Panc1 (cell line): ENCODE measurements around the gene THAP9.

Source experiments
- POLR2AphosphoS5 ChIP-seq: IDR thresholded peaks from 2 replicates; pipeline ENCODE4 v1.6.1; 2012; ENCODE audit warnings: mild to moderate bottlenecking, low read depth, low read length, moderate library complexity
- SIN3A ChIP-seq: IDR thresholded peaks from 2 replicates; pipeline ENCODE4 v1.6.1; 2012; ENCODE audit warnings: low read depth, mild to moderate bottlenecking, low read length, moderate library complexity, borderline replicate concordance; ENCODE audit not compliant: insufficient read depth
- TCF7L2 ChIP-seq: IDR thresholded peaks from 2 replicates; pipeline ENCODE4 v1.6.1; 2011; ENCODE audit warnings: mild to moderate bottlenecking, low read depth, low read length, inconsistent platforms
- TF ChIP-seq, protein P1 (sequence below): fragments of 450-650 bp; IDR thresholded peaks from 2 replicates; pipeline ENCODE4 v1.5.1; 2017; ENCODE audit warnings: mild to moderate bottlenecking
- TF ChIP-seq, protein P2 (sequence below), 2 experiments: IDR thresholded peaks; 2 replicates each; pipeline ENCODE4 v1.6.1; 2011 to 2012; ENCODE audit warnings: low read depth in 2 of 2, control low read depth in 1 of 2, low read length in 1 of 2, mild to moderate bottlenecking in 1 of 2, moderate library complexity in 1 of 2; ENCODE audit not compliant: insufficient read depth in 1 of 2

DNA sequence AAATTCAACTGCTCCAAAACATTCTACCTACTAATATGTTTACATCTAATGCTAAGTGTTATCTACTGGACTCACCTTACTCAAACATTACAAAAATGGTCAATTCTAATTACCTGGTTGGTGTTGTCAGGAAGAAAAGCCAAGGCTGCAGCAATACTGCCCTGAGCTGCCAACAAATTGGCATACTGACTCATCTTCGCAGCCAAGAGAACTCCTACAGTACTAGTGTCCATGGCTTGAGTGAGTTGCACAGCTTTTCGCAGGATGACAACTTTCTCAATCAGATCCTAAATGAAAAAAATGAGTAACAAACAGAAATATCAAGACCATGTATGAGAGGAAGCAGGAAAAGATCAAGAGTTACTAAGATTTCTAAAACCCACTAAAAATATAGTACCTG, 49.2 kb upstream of the THAP9 start:
- TF ChIP-seq, protein P1, sequence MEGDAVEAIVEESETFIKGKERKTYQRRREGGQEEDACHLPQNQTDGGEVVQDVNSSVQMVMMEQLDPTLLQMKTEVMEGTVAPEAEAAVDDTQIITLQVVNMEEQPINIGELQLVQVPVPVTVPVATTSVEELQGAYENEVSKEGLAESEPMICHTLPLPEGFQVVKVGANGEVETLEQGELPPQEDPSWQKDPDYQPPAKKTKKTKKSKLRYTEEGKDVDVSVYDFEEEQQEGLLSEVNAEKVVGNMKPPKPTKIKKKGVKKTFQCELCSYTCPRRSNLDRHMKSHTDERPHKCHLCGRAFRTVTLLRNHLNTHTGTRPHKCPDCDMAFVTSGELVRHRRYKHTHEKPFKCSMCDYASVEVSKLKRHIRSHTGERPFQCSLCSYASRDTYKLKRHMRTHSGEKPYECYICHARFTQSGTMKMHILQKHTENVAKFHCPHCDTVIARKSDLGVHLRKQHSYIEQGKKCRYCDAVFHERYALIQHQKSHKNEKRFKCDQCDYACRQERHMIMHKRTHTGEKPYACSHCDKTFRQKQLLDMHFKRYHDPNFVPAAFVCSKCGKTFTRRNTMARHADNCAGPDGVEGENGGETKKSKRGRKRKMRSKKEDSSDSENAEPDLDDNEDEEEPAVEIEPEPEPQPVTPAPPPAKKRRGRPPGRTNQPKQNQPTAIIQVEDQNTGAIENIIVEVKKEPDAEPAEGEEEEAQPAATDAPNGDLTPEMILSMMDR = no peak
- TF ChIP-seq, protein P2, sequence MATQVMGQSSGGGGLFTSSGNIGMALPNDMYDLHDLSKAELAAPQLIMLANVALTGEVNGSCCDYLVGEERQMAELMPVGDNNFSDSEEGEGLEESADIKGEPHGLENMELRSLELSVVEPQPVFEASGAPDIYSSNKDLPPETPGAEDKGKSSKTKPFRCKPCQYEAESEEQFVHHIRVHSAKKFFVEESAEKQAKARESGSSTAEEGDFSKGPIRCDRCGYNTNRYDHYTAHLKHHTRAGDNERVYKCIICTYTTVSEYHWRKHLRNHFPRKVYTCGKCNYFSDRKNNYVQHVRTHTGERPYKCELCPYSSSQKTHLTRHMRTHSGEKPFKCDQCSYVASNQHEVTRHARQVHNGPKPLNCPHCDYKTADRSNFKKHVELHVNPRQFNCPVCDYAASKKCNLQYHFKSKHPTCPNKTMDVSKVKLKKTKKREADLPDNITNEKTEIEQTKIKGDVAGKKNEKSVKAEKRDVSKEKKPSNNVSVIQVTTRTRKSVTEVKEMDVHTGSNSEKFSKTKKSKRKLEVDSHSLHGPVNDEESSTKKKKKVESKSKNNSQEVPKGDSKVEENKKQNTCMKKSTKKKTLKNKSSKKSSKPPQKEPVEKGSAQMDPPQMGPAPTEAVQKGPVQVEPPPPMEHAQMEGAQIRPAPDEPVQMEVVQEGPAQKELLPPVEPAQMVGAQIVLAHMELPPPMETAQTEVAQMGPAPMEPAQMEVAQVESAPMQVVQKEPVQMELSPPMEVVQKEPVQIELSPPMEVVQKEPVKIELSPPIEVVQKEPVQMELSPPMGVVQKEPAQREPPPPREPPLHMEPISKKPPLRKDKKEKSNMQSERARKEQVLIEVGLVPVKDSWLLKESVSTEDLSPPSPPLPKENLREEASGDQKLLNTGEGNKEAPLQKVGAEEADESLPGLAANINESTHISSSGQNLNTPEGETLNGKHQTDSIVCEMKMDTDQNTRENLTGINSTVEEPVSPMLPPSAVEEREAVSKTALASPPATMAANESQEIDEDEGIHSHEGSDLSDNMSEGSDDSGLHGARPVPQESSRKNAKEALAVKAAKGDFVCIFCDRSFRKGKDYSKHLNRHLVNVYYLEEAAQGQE (IDR thresholded peaks at IDR 0.05; ENCODE audit: insufficient read depth in 1 of 2, low read depth in 2 of 2, low read length in 1 of 2) = no peak
- TF ChIP-seq SIN3A (no peak), POLR2AphosphoS5 (no peak), TCF7L2 (no peak)
